HepG2 (cell line): ENCODE measurements around the gene CHAF1A. TPM values are rescaled to one million over a fixed set of nuclear protein-coding genes. Genes with fewer than 3 reads are reported as not detected.

Source experiments
- ARID2 ChIP-seq: sonication (generic); formaldehyde crosslinking; IDR thresholded peaks from 2 replicates; pipeline ENCODE4 v1.8.1; 2022; ENCODE audit warnings: mild to moderate bottlenecking, missing genetic modification reagents, borderline replicate concordance
- ELF1 ChIP-seq: sonication (generic); formaldehyde crosslinking; IDR thresholded peaks from 2 replicates; pipeline ENCODE4 v1.4.0; 2020; ENCODE audit warnings: missing genetic modification reagents
- HDAC2 ChIP-seq: sonication (generic); formaldehyde crosslinking; IDR thresholded peaks from 2 replicates; pipeline ENCODE4 v1.4.0; 2020; ENCODE audit warnings: missing genetic modification reagents
- HNF4A ChIP-seq: sonication (generic); formaldehyde crosslinking; IDR thresholded peaks from 2 replicates; pipeline ENCODE4 v1.4.0; 2020; ENCODE audit warnings: missing genetic modification reagents
- HNF4G ChIP-seq, 2 experiments: sonication (generic) in 1 of 2; formaldehyde crosslinking in 1 of 2; IDR thresholded peaks; 2 replicates each; pipeline versions ENCODE4 v1.4.0 to v1.6.1; 2011 to 2020; ENCODE audit warnings: borderline replicate concordance in 2 of 2, low read depth in 2 of 2, mild to moderate bottlenecking in 2 of 2, low read length in 1 of 2, missing genetic modification reagents in 1 of 2, moderate library complexity in 1 of 2
- HNRNPK ChIP-seq: fragments of 200-400 bp; formaldehyde crosslinking; IDR thresholded peaks from 2 replicates; pipeline ENCODE4 v1.6.1; 2018; ENCODE audit warnings: low read length, low read depth, moderate library complexity, mild to moderate bottlenecking; ENCODE audit not compliant: poor library complexity, severe bottlenecking
- MIXL1 ChIP-seq: IDR thresholded peaks from 2 replicates; pipeline ENCODE4 v1.6.1; 2016
- SKIL ChIP-seq: sonication (generic); formaldehyde crosslinking; IDR thresholded peaks from 2 replicates; pipeline ENCODE4 v1.8.0; 2022; ENCODE audit warnings: missing genetic modification reagents, mild to moderate bottlenecking, moderate library complexity, borderline replicate concordance
- TEAD3 ChIP-seq: optimal IDR thresholded peaks from 2 replicates; pipeline ENCODE3; 2016; ENCODE audit warnings: borderline replicate concordance
- TEF ChIP-seq: sonication (generic); formaldehyde crosslinking; IDR thresholded peaks from 2 replicates; pipeline ENCODE4 v1.5.0; 2020; ENCODE audit warnings: missing genetic modification reagents
- ZNF138 ChIP-seq: sonication (generic); formaldehyde crosslinking; IDR thresholded peaks from 2 replicates; pipeline ENCODE4 v1.5.0; 2020; ENCODE audit warnings: mild to moderate bottlenecking, low read depth, missing genetic modification reagents
- ZNF180 ChIP-seq: sonication (generic); formaldehyde crosslinking; IDR thresholded peaks from 2 replicates; pipeline ENCODE4 v1.4.0; 2020; ENCODE audit warnings: low read depth, missing genetic modification reagents, borderline replicate concordance
- ZNF704 ChIP-seq: sonication (generic); formaldehyde crosslinking; IDR thresholded peaks from 2 replicates; pipeline ENCODE4 v1.8.1; 2023; ENCODE audit warnings: mild to moderate bottlenecking, inconsistent platforms, moderate library complexity, missing genetic modification reagents, borderline replicate concordance
- ZNF891 ChIP-seq: sonication (generic); formaldehyde crosslinking; IDR thresholded peaks from 2 replicates; pipeline ENCODE4 v1.5.0; 2020; ENCODE audit warnings: mild to moderate bottlenecking, missing genetic modification reagents
- ZSCAN12 ChIP-seq: sonication (generic); formaldehyde crosslinking; IDR thresholded peaks from 2 replicates; pipeline ENCODE4 v1.9.0; 2021; ENCODE audit warnings: mild to moderate bottlenecking, missing genetic modification reagents
- polyA plus RNA-seq, 8 experiments: library from polyadenylated mRNA; depleted of rRNA in 3 of 8; stranded (reverse) in 7 of 8; unstranded in 1 of 8; fragments of >200 nt; fragmentation: Illumina TruSeq in 4 of 8; extraction: Trizol in 4 of 8; gene quantifications; 2 replicates each; pipeline versions ENCODE4 v1.2.1 to v1.2.3, GENCODE V29; 2011 to 2016; ENCODE audit warnings: low read depth in 4 of 8, missing spikeins in 1 of 8, mixed read lengths in 1 of 8; ENCODE audit not compliant: insufficient read depth in 1 of 8
- total RNA-seq, 5 experiments: library from RNA; depleted of rRNA; stranded (reverse); fragments of >200 nt; fragmentation: Illumina TruSeq; extraction: Trizol; gene quantifications; 2 replicates each; pipeline ENCODE4 v1.2.3, GENCODE V29; 2016; ENCODE audit warnings: low read depth in 1 of 5
- TF ChIP-seq, protein P1 (sequence below): sonication (generic); formaldehyde crosslinking; IDR thresholded peaks from 2 replicates; pipeline ENCODE4 v1.4.0; 2020; ENCODE audit warnings: missing genetic modification reagents
- TF ChIP-seq, protein P2 (sequence below): sonication (generic); formaldehyde crosslinking; IDR thresholded peaks from 2 replicates; pipeline ENCODE4 v1.4.0; 2020; ENCODE audit warnings: missing genetic modification reagents

The CHAF1A gene
- total and polyA plus RNA-seq, 2 of the 13 experiments (the other 11 are each of a cell fraction or from before 2014, with no cell fraction given) = 11.0 to 34.8 TPM

- TF ChIP-seq TEF (CRISPR knock-in tag) (no peak), ELF1 (CRISPR knock-in tag) (0 out of 2 replicates have a peak, but pooled peaks have one; percentile 34), ZNF891 (CRISPR knock-in tag) (no peak), ZNF138 (CRISPR knock-in tag) (no peak), HNF4G (IDR thresholded peaks at IDR 0.05; ENCODE audit: borderline replicate concordance, low read depth, low read length) (peak; percentile 36; the same call in 1 of the 2 replicates), HNF4G (CRISPR knock-in tag; IDR thresholded peaks at IDR 0.05; ENCODE audit: borderline replicate concordance, low read depth) (peak; percentile 22; the same call in 1 of the 2 replicates), ZNF180 (CRISPR knock-in tag) (no peak), ZNF704 (CRISPR knock-in tag) (no peak), ZSCAN12 (CRISPR knock-in tag) (no peak), SKIL (CRISPR knock-in tag) (no peak), HNF4A (CRISPR knock-in tag) (peak; percentile 82), HDAC2 (peak; percentile 29; the same call in 1 of the 2 replicates), ARID2 (no peak), HNRNPK (no peak), TEAD3 (peak; percentile 26), MIXL1 (no peak)
- TF ChIP-seq, protein P1, sequence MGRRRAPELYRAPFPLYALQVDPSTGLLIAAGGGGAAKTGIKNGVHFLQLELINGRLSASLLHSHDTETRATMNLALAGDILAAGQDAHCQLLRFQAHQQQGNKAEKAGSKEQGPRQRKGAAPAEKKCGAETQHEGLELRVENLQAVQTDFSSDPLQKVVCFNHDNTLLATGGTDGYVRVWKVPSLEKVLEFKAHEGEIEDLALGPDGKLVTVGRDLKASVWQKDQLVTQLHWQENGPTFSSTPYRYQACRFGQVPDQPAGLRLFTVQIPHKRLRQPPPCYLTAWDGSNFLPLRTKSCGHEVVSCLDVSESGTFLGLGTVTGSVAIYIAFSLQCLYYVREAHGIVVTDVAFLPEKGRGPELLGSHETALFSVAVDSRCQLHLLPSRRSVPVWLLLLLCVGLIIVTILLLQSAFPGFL (CRISPR knock-in tag) = no peak
- TF ChIP-seq, protein P2, sequence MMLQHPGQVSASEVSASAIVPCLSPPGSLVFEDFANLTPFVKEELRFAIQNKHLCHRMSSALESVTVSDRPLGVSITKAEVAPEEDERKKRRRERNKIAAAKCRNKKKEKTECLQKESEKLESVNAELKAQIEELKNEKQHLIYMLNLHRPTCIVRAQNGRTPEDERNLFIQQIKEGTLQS (CRISPR knock-in tag) = 0 out of 2 replicates have a peak, but pooled peaks have one; percentile 30
- TF ChIP-seq, all 625 proteins: peak for 35
Measured at GRCh38 chr19:4416268-4416667, 13.8 kb downstream of the CHAF1A start (continued).
